HEK293 (cell line): Measurements from ENCODE around the gene CORO1A.
A peak's percentile ranks its signal among the peaks of the same experiment; 100 is the strongest.

ENCODE experiments used
- BCL11A ChIP-seq: fragments of 450-650 bp; formaldehyde crosslinking; IDR thresholded peaks from 2 replicates; pipeline ENCODE4 v1.5.1; 2016; ENCODE audit warnings: low read depth, missing biosample characterization, missing genetic modification characterization
- FEZF1 ChIP-seq: fragments of 450-650 bp; formaldehyde crosslinking; IDR thresholded peaks from 2 replicates; pipeline ENCODE4 v1.5.1; 2016; ENCODE audit warnings: missing biosample characterization, missing genetic modification characterization
- GLIS1 ChIP-seq: fragments of 450-650 bp; formaldehyde crosslinking; IDR thresholded peaks from 2 replicates; pipeline ENCODE4 v1.5.1; 2016; ENCODE audit warnings: missing biosample characterization, missing genetic modification characterization
- GLIS2 ChIP-seq: fragments of 450-650 bp; formaldehyde crosslinking; IDR thresholded peaks from 2 replicates; pipeline ENCODE4 v1.5.1; 2016; ENCODE audit warnings: missing biosample characterization, missing genetic modification characterization
- REPIN1 ChIP-seq: fragments of 450-650 bp; formaldehyde crosslinking; IDR thresholded peaks from 2 replicates; pipeline ENCODE4 v1.5.1; 2017; ENCODE audit warnings: missing biosample characterization, missing genetic modification characterization, low read depth
- SETDB1 ChIP-seq: IDR thresholded peaks from one replicate; pipeline ENCODE4 v1.6.1; 2017; ENCODE audit warnings: mild to moderate bottlenecking, low read length, moderate library complexity, mixed read lengths; ENCODE audit not compliant: insufficient read length
- ZBTB11 ChIP-seq: fragments of 450-650 bp; formaldehyde crosslinking; conservative IDR thresholded peaks from 2 replicates; pipeline ENCODE4 v1.5.1; 2016; ENCODE audit warnings: low read depth, missing biosample characterization, missing genetic modification characterization
- ZBTB49 ChIP-seq: fragments of 450-650 bp; formaldehyde crosslinking; IDR thresholded peaks from 2 replicates; pipeline ENCODE4 v1.5.1; 2016; ENCODE audit warnings: missing biosample characterization, missing genetic modification characterization, low read depth
- ZFP69B ChIP-seq: fragments of 450-650 bp; formaldehyde crosslinking; IDR thresholded peaks from 2 replicates; pipeline ENCODE4 v1.5.1; 2016; ENCODE audit warnings: missing biosample characterization, missing genetic modification characterization
- ZNF133 ChIP-seq: fragments of 450-650 bp; formaldehyde crosslinking; IDR thresholded peaks from 2 replicates; pipeline ENCODE4 v1.5.1; 2016; ENCODE audit warnings: missing biosample characterization, missing genetic modification characterization
- ZNF24 ChIP-seq: fragments of 450-650 bp; formaldehyde crosslinking; IDR thresholded peaks from 2 replicates; pipeline ENCODE4 v1.5.1; 2016; ENCODE audit warnings: missing biosample characterization, missing genetic modification characterization
- ZNF350 ChIP-seq: fragments of 450-650 bp; formaldehyde crosslinking; IDR thresholded peaks from 2 replicates; pipeline ENCODE4 v1.5.0; 2017; ENCODE audit warnings: missing biosample characterization, mild to moderate bottlenecking, missing genetic modification characterization
- ZNF354C ChIP-seq: fragments of 450-650 bp; formaldehyde crosslinking; IDR thresholded peaks from 2 replicates; pipeline ENCODE4 v1.5.1; 2016; ENCODE audit warnings: missing biosample characterization, missing genetic modification characterization, low read depth, borderline replicate concordance
- ZNF423 ChIP-seq: fragments of 450-650 bp; formaldehyde crosslinking; IDR thresholded peaks from 2 replicates; pipeline ENCODE4 v1.5.1; 2016; ENCODE audit warnings: missing biosample characterization, missing genetic modification characterization
- ZNF501 ChIP-seq: fragments of 450-650 bp; formaldehyde crosslinking; IDR thresholded peaks from 2 replicates; pipeline ENCODE4 v1.5.1; 2016; ENCODE audit warnings: missing biosample characterization, missing genetic modification characterization
- ZNF548 ChIP-seq: fragments of 450-650 bp; formaldehyde crosslinking; IDR thresholded peaks from 2 replicates; pipeline ENCODE4 v1.5.1; 2016; ENCODE audit warnings: missing biosample characterization, missing genetic modification characterization
- ZNF585B ChIP-seq: fragments of 450-650 bp; formaldehyde crosslinking; IDR thresholded peaks from 2 replicates; pipeline ENCODE4 v1.5.1; 2016; ENCODE audit warnings: missing biosample characterization, missing genetic modification characterization
- ZNF677 ChIP-seq: fragments of 450-650 bp; IDR thresholded peaks from 2 replicates; pipeline ENCODE4 v1.5.0; 2018; ENCODE audit warnings: missing biosample characterization, mild to moderate bottlenecking, missing genetic modification characterization, moderate library complexity
- ZNF707 ChIP-seq: fragments of 450-650 bp; formaldehyde crosslinking; IDR thresholded peaks from 2 replicates; pipeline ENCODE4 v1.5.1; 2016; ENCODE audit warnings: missing biosample characterization, missing genetic modification characterization
- ZNF791 ChIP-seq: fragments of 450-650 bp; formaldehyde crosslinking; IDR thresholded peaks from 2 replicates; pipeline ENCODE4 v1.5.1; 2016; ENCODE audit warnings: missing biosample characterization, missing genetic modification characterization
- TF ChIP-seq, protein P1 (sequence below): fragments of 450-650 bp; formaldehyde crosslinking; IDR thresholded peaks from 2 replicates; pipeline ENCODE4 v1.5.1; 2016; ENCODE audit warnings: missing biosample characterization, missing genetic modification characterization, borderline replicate concordance
- TF ChIP-seq, protein P2 (sequence below): fragments of 450-650 bp; formaldehyde crosslinking; IDR thresholded peaks from 2 replicates; pipeline ENCODE4 v1.5.1; 2016; ENCODE audit warnings: missing biosample characterization, missing genetic modification characterization
- TF ChIP-seq, protein P3 (sequence below): fragments of 450-650 bp; formaldehyde crosslinking; IDR thresholded peaks from 2 replicates; pipeline ENCODE4 v1.5.0; 2017; ENCODE audit warnings: missing biosample characterization, missing genetic modification characterization, borderline replicate concordance

Gene CORO1A

DNA sequence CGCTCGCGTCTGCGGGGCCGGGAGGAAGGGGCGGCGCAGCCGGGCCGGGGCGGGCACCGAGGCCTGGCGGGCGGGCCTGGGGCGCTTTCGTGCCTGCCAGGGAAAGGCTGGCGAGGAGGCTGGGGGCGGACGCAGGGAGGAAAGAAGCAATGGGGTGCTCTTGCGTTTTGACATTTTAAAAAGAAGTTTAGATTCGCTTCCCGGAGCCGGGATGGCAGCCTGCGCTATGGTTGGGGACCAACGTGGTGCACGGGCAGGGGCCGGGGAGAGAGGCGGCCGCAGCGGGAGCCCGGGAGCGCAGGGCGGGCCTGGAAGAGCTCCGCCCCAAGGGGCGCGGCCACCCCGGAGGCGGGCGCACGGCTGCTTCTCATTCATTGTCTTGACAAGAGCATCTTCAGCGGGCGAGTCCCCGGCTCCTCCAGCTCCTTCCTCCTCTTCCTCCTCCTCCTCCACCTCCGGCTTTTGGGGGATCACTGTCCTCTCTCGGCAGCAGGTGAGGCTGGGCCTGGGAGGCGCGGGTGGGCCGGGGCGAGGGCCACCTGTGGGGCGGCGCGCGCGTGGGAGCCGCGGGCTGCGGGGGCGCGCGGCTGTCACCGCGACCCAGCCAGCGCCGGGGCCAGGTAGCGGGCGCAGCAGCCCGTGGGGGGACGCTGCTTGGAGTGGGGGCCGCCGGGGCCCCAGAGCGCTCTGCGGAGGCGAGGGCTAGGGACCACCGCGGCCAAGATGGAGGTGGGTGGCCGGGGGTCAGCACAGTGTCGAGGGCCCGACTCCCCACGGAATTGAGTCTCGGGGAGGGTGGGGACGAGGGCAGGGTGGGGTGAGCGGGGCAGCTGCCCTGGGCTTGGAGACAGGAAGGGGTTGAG, at the start of gene CORO1A (continued):
- TF ChIP-seq, protein P1, sequence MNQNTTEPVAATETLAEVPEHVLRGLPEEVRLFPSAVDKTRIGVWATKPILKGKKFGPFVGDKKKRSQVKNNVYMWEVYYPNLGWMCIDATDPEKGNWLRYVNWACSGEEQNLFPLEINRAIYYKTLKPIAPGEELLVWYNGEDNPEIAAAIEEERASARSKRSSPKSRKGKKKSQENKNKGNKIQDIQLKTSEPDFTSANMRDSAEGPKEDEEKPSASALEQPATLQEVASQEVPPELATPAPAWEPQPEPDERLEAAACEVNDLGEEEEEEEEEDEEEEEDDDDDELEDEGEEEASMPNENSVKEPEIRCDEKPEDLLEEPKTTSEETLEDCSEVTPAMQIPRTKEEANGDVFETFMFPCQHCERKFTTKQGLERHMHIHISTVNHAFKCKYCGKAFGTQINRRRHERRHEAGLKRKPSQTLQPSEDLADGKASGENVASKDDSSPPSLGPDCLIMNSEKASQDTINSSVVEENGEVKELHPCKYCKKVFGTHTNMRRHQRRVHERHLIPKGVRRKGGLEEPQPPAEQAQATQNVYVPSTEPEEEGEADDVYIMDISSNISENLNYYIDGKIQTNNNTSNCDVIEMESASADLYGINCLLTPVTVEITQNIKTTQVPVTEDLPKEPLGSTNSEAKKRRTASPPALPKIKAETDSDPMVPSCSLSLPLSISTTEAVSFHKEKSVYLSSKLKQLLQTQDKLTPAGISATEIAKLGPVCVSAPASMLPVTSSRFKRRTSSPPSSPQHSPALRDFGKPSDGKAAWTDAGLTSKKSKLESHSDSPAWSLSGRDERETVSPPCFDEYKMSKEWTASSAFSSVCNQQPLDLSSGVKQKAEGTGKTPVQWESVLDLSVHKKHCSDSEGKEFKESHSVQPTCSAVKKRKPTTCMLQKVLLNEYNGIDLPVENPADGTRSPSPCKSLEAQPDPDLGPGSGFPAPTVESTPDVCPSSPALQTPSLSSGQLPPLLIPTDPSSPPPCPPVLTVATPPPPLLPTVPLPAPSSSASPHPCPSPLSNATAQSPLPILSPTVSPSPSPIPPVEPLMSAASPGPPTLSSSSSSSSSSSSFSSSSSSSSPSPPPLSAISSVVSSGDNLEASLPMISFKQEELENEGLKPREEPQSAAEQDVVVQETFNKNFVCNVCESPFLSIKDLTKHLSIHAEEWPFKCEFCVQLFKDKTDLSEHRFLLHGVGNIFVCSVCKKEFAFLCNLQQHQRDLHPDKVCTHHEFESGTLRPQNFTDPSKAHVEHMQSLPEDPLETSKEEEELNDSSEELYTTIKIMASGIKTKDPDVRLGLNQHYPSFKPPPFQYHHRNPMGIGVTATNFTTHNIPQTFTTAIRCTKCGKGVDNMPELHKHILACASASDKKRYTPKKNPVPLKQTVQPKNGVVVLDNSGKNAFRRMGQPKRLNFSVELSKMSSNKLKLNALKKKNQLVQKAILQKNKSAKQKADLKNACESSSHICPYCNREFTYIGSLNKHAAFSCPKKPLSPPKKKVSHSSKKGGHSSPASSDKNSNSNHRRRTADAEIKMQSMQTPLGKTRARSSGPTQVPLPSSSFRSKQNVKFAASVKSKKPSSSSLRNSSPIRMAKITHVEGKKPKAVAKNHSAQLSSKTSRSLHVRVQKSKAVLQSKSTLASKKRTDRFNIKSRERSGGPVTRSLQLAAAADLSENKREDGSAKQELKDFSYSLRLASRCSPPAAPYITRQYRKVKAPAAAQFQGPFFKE (tag by site-specific recombination): no peak
- TF ChIP-seq REPIN1 (tag by site-specific recombination) (no peak), ZFP69B (tag by site-specific recombination) (no peak), ZBTB11 (tag by site-specific recombination) (no peak), ZNF133 (tag by site-specific recombination) (no peak), GLIS2 (peak; percentile 74), ZNF24 (tag by site-specific recombination) (no peak), ZNF354C (tag by site-specific recombination) (no peak), SETDB1 (no peak), ZNF350 (tag by site-specific recombination) (no peak), ZNF677 (tag by site-specific recombination) (0 out of 2 replicates have a peak, but pooled peaks have one; percentile 16), BCL11A (no peak), GLIS1 (tag by site-specific recombination) (peak; percentile 92), ZNF707 (no peak), ZNF501 (no peak), FEZF1 (no peak), ZNF423 (no peak), ZBTB49 (tag by site-specific recombination) (no peak), ZNF585B (tag by site-specific recombination) (no peak), ZNF791 (tag by site-specific recombination) (no peak), ZNF548 (tag by site-specific recombination) (no peak)
- TF ChIP-seq, protein P2, sequence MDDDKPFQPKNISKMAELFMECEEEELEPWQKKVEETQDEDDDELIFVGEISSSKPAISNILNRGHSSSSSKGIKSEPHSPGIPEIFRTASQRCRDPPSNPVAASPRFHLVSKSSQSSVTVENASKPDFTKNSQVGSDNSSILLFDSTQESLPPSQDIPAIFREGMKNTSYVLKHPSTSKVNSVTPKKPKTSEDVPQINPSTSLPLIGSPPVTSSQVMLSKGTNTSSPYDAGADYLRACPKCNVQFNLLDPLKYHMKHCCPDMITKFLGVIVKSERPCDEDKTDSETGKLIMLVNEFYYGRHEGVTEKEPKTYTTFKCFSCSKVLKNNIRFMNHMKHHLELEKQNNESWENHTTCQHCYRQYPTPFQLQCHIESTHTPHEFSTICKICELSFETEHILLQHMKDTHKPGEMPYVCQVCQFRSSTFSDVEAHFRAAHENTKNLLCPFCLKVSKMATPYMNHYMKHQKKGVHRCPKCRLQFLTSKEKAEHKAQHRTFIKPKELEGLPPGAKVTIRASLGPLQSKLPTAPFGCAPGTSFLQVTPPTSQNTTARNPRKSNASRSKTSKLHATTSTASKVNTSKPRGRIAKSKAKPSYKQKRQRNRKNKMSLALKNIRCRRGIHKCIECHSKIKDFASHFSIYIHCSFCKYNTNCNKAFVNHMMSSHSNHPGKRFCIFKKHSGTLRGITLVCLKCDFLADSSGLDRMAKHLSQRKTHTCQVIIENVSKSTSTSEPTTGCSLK (tag by site-specific recombination): no peak
- TF ChIP-seq, protein P3, sequence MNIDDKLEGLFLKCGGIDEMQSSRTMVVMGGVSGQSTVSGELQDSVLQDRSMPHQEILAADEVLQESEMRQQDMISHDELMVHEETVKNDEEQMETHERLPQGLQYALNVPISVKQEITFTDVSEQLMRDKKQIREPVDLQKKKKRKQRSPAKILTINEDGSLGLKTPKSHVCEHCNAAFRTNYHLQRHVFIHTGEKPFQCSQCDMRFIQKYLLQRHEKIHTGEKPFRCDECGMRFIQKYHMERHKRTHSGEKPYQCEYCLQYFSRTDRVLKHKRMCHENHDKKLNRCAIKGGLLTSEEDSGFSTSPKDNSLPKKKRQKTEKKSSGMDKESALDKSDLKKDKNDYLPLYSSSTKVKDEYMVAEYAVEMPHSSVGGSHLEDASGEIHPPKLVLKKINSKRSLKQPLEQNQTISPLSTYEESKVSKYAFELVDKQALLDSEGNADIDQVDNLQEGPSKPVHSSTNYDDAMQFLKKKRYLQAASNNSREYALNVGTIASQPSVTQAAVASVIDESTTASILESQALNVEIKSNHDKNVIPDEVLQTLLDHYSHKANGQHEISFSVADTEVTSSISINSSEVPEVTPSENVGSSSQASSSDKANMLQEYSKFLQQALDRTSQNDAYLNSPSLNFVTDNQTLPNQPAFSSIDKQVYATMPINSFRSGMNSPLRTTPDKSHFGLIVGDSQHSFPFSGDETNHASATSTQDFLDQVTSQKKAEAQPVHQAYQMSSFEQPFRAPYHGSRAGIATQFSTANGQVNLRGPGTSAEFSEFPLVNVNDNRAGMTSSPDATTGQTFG (tag by site-specific recombination): no peak
